ENCODE measurements around the gene IREB2.

DNA sequence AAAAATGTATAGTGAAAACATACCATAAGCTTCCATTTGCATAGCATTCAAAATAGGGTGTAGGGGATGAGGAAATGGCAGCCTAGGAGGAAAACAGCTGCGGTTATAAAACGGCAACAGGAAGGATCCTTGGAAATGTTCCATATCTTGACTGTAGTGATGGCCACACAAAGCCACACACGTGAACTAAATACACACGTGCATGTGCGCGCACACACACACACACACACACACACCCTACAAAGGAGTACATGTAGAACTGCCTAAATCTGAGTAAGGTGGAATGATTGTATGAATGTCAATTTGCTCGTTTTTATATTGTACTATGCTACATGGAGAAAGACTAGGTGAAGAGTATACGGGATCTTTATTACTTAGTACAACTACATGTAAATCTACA lies 3.9 kb upstream of the IREB2 start:
- no peak for TF ChIP-seq POLR2A (IDR thresholded peaks at IDR 0.05; ENCODE audit: low read length)
- no peak for TF ChIP-seq GATA1 (IDR thresholded peaks at IDR 0.05; ENCODE audit: low read depth, low read length)

All from erythroblast (primary cell).